GM12878 (cell line): ENCODE measurements around the gene COL18A1. TPM values are rescaled to one million over a fixed set of nuclear protein-coding genes. Genes with fewer than 3 reads are reported as not detected.

Experiments
- ATAC-seq: fragments of 200-7000 bp; cut with Tn5 transposase; 3 replicates; pipeline ENCODE4 v1.9.1; 2020; ENCODE audit warnings: mild to moderate bottlenecking, moderate library complexity
- BruUV-seq: library from RNA; stranded (reverse); fragments of 400-500 nt; replicated peaks from 2 replicates; lab custom pipeline; 2021; lab: Mats Ljungman, UMichigan
- CTCF ChIA-PET: fragments of 300-600 bp; sonication (Branson Sonifier 250); formaldehyde crosslinking; extraction: SDS; loops from one replicate; lab custom pipeline; 2021; ENCODE audit warnings: inconsistent platforms; lab: Yijun Ruan, JAX
- POLR2A ChIA-PET: fragments of 350-600 bp; formaldehyde crosslinking; extraction: SDS; loops from one replicate; lab custom pipeline; 2021; ENCODE audit warnings: inconsistent platforms; lab: Charles Lee
- RAD21 ChIA-PET: fragments of 300-600 bp; sonication (Branson Sonifier 250); formaldehyde crosslinking; loops from one replicate; lab custom pipeline; 2023; ENCODE audit warnings: antibody characterized with exemption; ENCODE audit not compliant: unreplicated experiment; lab: Charles Lee
- SMC1A ChIA-PET: fragments of 300-600 bp; sonication (Branson Sonifier 250); formaldehyde crosslinking; loops from one replicate; lab custom pipeline; 2023; ENCODE audit not compliant: unreplicated experiment, uncharacterized antibody; lab: Charles Lee
- DNase-seq: peaks from one replicate; pipeline ENCODE4 v3.0.0-alpha.2; 2011; ENCODE audit warnings: low read depth, low spot score
- FAIRE-seq: peaks from 3 replicates; lab custom pipeline; 2011; peaks lifted over from hg19 to GRCh38; lab: Jason Lieb, UNC
- H2AFZ ChIP-seq: 2 replicates; pipeline ENCODE4 v1.6.0; 2011; ENCODE audit warnings: low read depth, low read length, control low read depth; ENCODE audit not compliant: control insufficient read depth
- H3K27ac ChIP-seq: 2 replicates; pipeline ENCODE4 v1.5.1; 2011; ENCODE audit warnings: control low read depth; ENCODE audit not compliant: control insufficient read depth, insufficient read depth
- H3K27me3 ChIP-seq, 2 experiments: replicated peaks in 1 of 2; 2 replicates each; pipeline versions ENCODE4 v1.6.0 to v1.6.1; 2011; ENCODE audit warnings: low read length in 1 of 2; ENCODE audit not compliant: control insufficient read depth in 2 of 2, insufficient read depth in 2 of 2
- H3K36me3 ChIP-seq, 2 experiments: 2 replicates each; pipeline ENCODE4 v1.5.1; 2011; ENCODE audit warnings: low read length in 1 of 2; ENCODE audit not compliant: control insufficient read depth in 2 of 2, insufficient read depth in 2 of 2
- H3K4me1 ChIP-seq: 2 replicates; pipeline ENCODE4 v1.6.1; 2011; ENCODE audit warnings: mild to moderate bottlenecking, low read length, moderate library complexity, mixed read lengths; ENCODE audit not compliant: control insufficient read depth, insufficient read depth
- H3K4me2 ChIP-seq: 2 replicates; pipeline ENCODE4 v1.6.0; 2011; ENCODE audit warnings: control low read depth; ENCODE audit not compliant: control insufficient read depth, insufficient read depth
- H3K4me3 ChIP-seq: fragments of 200-600 bp; sonication (generic); 2 replicates; pipeline ENCODE4 v1.5.1; 2016
- H3K79me2 ChIP-seq: 2 replicates; pipeline ENCODE4 v1.6.0; 2011; ENCODE audit warnings: low read length; ENCODE audit not compliant: control insufficient read depth, insufficient read depth
- H3K9ac ChIP-seq: 2 replicates; pipeline ENCODE4 v1.8.0; 2011; ENCODE audit warnings: low read length, control low read depth, mixed read lengths; ENCODE audit not compliant: control insufficient read depth, insufficient read depth
- H3K9me3 ChIP-seq: replicated peaks from 3 replicates; pipeline ENCODE4 v1.5.1; 2011; ENCODE audit warnings: mild to moderate bottlenecking, low read length; ENCODE audit not compliant: control insufficient read depth, insufficient read depth
- H4K20me1 ChIP-seq: 2 replicates; pipeline ENCODE4 v1.6.0; 2011; ENCODE audit not compliant: control insufficient read depth, insufficient read depth
- CREM ChIP-seq: IDR thresholded peaks from 2 replicates; pipeline ENCODE4 v1.6.1; 2014; ENCODE audit warnings: antibody characterized with exemption, low read depth
- HDGF ChIP-seq: fragments of 450-650 bp; IDR thresholded peaks from 2 replicates; pipeline ENCODE4 v1.6.1; 2016; ENCODE audit warnings: antibody characterized with exemption
- MYC ChIP-seq: IDR thresholded peaks from 2 replicates; pipeline ENCODE4 v1.6.1; 2011; ENCODE audit warnings: mild to moderate bottlenecking, low read length, moderate library complexity, inconsistent platforms; ENCODE audit not compliant: insufficient read depth, insufficient replicate concordance, insufficient read length, severe bottlenecking
- NR2C2 ChIP-seq: IDR thresholded peaks from 2 replicates; pipeline ENCODE4 v1.6.1; 2011; ENCODE audit warnings: borderline replicate concordance, low read depth; ENCODE audit not compliant: control insufficient read depth, insufficient read length
- POLR2A ChIP-seq: IDR thresholded peaks from 2 replicates; pipeline ENCODE4 v1.6.1; 2011; ENCODE audit warnings: low read depth, mild to moderate bottlenecking, low read length
- SMAD1 ChIP-seq: fragments of 450-650 bp; IDR thresholded peaks from 2 replicates; pipeline ENCODE4 v1.6.1; 2018; ENCODE audit warnings: mild to moderate bottlenecking, low read depth; ENCODE audit not compliant: partially characterized antibody
- WGBS: methylation state at CpG from one replicate; pipeline ENCODE4 v1.1.6; 2016; ENCODE audit warnings: low lambda C conversion rate; ENCODE audit not compliant: insufficient replicate concordance, insufficient coverage; ENCODE audit errors: missing lambda C conversion rate; 5-methylcytosine and 5-hydroxymethylcytosine counted together
- in situ Hi-C: fragments of 300-500 bp; cut with MboI; formaldehyde crosslinking; loops from 9 replicates; pipeline ENCODE4 v1.14.3; 2018; ENCODE audit warnings: mixed read lengths
- intact Hi-C: fragments of 100-400 bp; cut with micrococcal nuclease; formaldehyde crosslinking; loops from one replicate; pipeline ENCODE4 v1.14.2; 2022; ENCODE audit not compliant: unreplicated experiment
- polyA plus RNA-seq, 11 experiments: library from polyadenylated mRNA; depleted of rRNA in 4 of 11; unstranded in 6 of 11; stranded (reverse) in 5 of 11; fragments of >200 nt; fragmentation: Nextera tagmentation in 4 of 11; fragmentation: Illumina TruSeq in 1 of 11; extraction: Ambion mirVana in 4 of 11; extraction: Trizol in 1 of 11; gene quantifications; 1 replicate in 1 of 11; 2 replicates in 10 of 11; pipeline versions ENCODE4 v1.2.1 to v1.2.3, GENCODE V29; 2011 to 2016; ENCODE audit warnings: inconsistent platforms in 2 of 11, missing spikeins in 2 of 11, low read depth in 1 of 11
- total RNA-seq, 4 experiments: library from RNA; depleted of rRNA in 3 of 4; stranded (reverse); fragments of >200 nt in 3 of 4; fragmentation: Illumina TruSeq in 1 of 4; extraction: Trizol in 1 of 4; gene quantifications; 2 replicates each; pipeline versions ENCODE4 v1.2.1 to v1.2.3, GENCODE V29; 2013 to 2021
- TF ChIP-seq, protein P1 (sequence below), 3 experiments: IDR thresholded peaks in 2 of 3; conservative IDR thresholded peaks in 1 of 3; 2 replicates each; pipeline ENCODE4 v1.5.1; 2011; ENCODE audit warnings: low read depth in 3 of 3, low read length in 3 of 3, mild to moderate bottlenecking in 3 of 3, control low read depth in 2 of 3, moderate library complexity in 2 of 3, inconsistent platforms in 1 of 3, mixed read lengths in 1 of 3; ENCODE audit not compliant: control insufficient read depth in 2 of 3, insufficient read depth in 1 of 3; ENCODE audit errors: extremely low read depth in 1 of 3

COL18A1 gene
- total and polyA plus RNA-seq, 10 of the 15 experiments (the other 5 are each of a cell fraction or from before 2014, with no cell fraction given): under 0.01 to 0.49 (median 0.09) TPM; not detected in 3

DNA sequence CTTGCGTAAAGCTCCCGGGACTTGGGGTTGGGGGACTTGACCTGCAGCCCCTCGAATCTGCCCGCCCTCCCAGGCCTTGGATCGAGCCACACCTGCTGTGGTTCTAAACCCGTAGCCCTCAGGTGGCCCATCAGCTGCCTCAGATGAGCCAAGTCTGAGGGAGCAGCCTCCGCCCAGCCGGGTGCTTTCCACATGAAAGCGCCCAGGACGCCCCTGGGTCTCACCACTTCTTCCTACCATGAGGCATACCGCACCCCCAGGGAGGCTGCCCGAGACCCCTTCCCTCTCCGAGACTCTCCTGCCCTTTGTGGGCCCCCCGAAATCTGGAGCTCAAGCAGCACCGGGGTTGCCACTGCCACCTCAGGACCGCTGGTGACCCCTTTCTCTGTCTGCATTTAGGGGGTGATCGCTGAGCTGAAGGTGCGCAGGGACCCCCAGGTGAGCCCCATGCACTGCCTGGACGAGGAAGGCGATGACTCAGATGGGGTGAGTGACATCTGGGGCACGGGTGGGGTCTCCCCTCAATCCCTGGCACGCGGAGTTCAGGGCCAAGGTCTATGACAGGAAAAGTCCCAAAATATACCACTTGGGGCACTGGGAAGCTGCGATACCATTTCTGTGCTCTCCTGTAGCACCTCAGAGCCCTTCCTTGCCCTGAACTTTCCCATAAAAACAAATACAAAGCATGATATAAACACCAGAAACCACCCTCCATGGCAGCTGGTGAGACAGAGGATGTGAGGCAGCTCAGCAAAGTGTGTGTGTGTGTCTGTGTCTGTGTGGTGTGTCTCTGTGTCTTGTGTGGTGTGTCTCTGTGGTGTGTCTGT lies 68.7 kb downstream of the COL18A1 start:
- Histone ChIP-seq H3K36me3 (no peaks in the 10 kb centered on the region), H3K9ac (no peak overlapping the region), H3K4me3 (no peak overlapping the region), H3K4me2 (no peak overlapping the region), H3K27me3 (no peaks in the 10 kb centered on the region), H2AFZ (no peak overlapping the region), H3K9me3 (no peaks in the 10 kb centered on the region; the same call in 2 of the 3 replicates), H3K79me2 (no peaks in the 10 kb centered on the region), H3K27ac (no peak overlapping the region), H4K20me1 (no peaks in the 10 kb centered on the region), H3K4me1 (peaks cover 6% of the 10 kb centered on the region; the same call in 1 of the 2 replicates)
- no peak for TF ChIP-seq SMAD1
- no peak for TF ChIP-seq CREM
- TF ChIP-seq POLR2A: no peak
- SMC1A ChIA-PET: no interaction called here
- intact Hi-C loops (loop anchor here (10.0 kb wide), 2 partner anchors 71 to 351 kb away; partner anchors contain the start of gene SLC19A1), in situ Hi-C loops (loop anchor here (25.0 kb wide), 1 partner anchor 339 kb away; no protein-coding TSS in a partner anchor)
- 76% methylated on average over 24 of the region's 24 CpGs for WGBS
- no TSS peak for BruUV-seq
- RAD21 ChIA-PET: no interaction called here
- CTCF ChIA-PET: no interaction called here
- POLR2A ChIA-PET: no interaction called here
- no peak for FAIRE-seq
- no peak for DNase-seq
- ATAC-seq: no peak

DNA sequence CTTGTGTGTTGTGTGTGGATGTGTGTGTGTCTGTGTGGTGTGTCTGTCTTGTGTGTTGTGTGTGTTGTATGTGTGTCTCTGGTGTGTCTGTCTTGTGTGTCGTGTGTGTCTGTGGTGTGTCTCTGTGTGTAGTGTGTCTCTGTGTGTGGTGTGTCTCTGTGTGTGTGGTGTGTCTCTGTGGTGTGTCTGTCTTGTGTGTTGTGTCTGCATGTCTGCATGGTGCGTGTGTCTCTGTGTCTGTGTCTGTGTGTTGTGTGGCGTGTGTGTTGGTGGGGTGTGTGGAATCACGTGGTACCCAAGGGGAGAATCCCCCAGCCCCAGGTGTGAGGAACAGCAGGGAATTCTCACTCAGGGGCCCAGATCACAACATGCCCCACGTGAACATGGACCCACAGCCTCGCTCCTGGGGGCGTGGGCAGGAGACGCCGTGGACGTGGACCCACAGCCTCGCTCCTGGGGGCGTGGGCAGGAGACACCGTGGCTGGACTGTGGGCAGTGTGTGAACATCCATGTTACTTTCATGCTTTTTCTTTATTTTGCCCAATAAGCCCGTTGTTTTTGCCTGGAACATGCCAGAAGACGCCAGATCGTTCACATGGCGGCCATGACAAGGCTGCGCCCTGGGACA lies 69.5 kb downstream of the COL18A1 start:
- ChIA-PET POLR2A (no interaction called here), SMC1A (no interaction called here), RAD21 (no interaction called here), CTCF (no interaction called here)
- no peak overlapping the region for H3K9ac ChIP-seq
- in situ Hi-C loops: loop anchor here (25.0 kb wide), 1 partner anchor 338 kb away; no protein-coding TSS in a partner anchor
- BruUV-seq: no TSS peak
- H3K36me3 ChIP-seq: no peaks in the 10 kb centered on the region
- H3K4me2 ChIP-seq: no peak overlapping the region
- ATAC-seq: no peak
- H3K4me3 ChIP-seq: no peak overlapping the region
- no peaks in the 10 kb centered on the region; the same call in 2 of the 3 replicates for H3K9me3 ChIP-seq
- no peaks in the 10 kb centered on the region for H3K79me2 ChIP-seq
- TF ChIP-seq MYC: no peak
- peak; percentile 27 for TF ChIP-seq NR2C2
- TF ChIP-seq, protein P1, sequence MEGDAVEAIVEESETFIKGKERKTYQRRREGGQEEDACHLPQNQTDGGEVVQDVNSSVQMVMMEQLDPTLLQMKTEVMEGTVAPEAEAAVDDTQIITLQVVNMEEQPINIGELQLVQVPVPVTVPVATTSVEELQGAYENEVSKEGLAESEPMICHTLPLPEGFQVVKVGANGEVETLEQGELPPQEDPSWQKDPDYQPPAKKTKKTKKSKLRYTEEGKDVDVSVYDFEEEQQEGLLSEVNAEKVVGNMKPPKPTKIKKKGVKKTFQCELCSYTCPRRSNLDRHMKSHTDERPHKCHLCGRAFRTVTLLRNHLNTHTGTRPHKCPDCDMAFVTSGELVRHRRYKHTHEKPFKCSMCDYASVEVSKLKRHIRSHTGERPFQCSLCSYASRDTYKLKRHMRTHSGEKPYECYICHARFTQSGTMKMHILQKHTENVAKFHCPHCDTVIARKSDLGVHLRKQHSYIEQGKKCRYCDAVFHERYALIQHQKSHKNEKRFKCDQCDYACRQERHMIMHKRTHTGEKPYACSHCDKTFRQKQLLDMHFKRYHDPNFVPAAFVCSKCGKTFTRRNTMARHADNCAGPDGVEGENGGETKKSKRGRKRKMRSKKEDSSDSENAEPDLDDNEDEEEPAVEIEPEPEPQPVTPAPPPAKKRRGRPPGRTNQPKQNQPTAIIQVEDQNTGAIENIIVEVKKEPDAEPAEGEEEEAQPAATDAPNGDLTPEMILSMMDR (IDR thresholded peaks at IDR 0.05 in 2 of 3, conservative IDR thresholded peaks at IDR 0.05 in 1 of 3; ENCODE audit: control insufficient read depth in 2 of 3, extremely low read depth in 1 of 3, insufficient read depth in 1 of 3, low read depth in 3 of 3, low read length in 3 of 3): no peak
- TF ChIP-seq HDGF: 0 out of 2 replicates have a peak, but pooled peaks have one; percentile 36
- no peak for DNase-seq
- 81% methylated on average over 18 of the region's 18 CpGs for WGBS
- intact Hi-C loops: loop anchor here (10.0 kb wide), 2 partner anchors 70 to 350 kb away; partner anchors contain the start of gene SLC19A1
- FAIRE-seq: no peak
- H4K20me1 ChIP-seq: no peaks in the 10 kb centered on the region
- no peaks in the 10 kb centered on the region for H3K27me3 ChIP-seq
- peaks cover 6% of the 10 kb centered on the region; the same call in 1 of the 2 replicates for H3K4me1 ChIP-seq
- no peak overlapping the region for H3K27ac ChIP-seq
- no peak overlapping the region for H2AFZ ChIP-seq
